Panc1 (cell line): Measurements from ENCODE around the gene CSF2RB.

Source experiments
- POLR2AphosphoS5 ChIP-seq: IDR thresholded peaks from 2 replicates; pipeline ENCODE4 v1.6.1; 2012; ENCODE audit warnings: mild to moderate bottlenecking, low read depth, low read length, moderate library complexity
- REST ChIP-seq, 2 experiments: IDR thresholded peaks; 2 replicates each; pipeline ENCODE4 v1.6.1; 2011 to 2012; ENCODE audit warnings: low read depth in 2 of 2, control low read depth in 1 of 2, low read length in 1 of 2, mild to moderate bottlenecking in 1 of 2, moderate library complexity in 1 of 2; ENCODE audit not compliant: insufficient read depth in 1 of 2
- SIN3A ChIP-seq: IDR thresholded peaks from 2 replicates; pipeline ENCODE4 v1.6.1; 2012; ENCODE audit warnings: low read depth, mild to moderate bottlenecking, low read length, moderate library complexity, borderline replicate concordance; ENCODE audit not compliant: insufficient read depth
- TF ChIP-seq, protein P1 (sequence below): fragments of 450-650 bp; IDR thresholded peaks from 2 replicates; pipeline ENCODE4 v1.5.1; 2017; ENCODE audit warnings: mild to moderate bottlenecking

- TF ChIP-seq POLR2AphosphoS5 (no peak), REST (IDR thresholded peaks at IDR 0.05; ENCODE audit: insufficient read depth in 1 of 2, low read depth in 2 of 2, low read length in 1 of 2) (no peak), SIN3A (no peak)
- TF ChIP-seq, protein P1, sequence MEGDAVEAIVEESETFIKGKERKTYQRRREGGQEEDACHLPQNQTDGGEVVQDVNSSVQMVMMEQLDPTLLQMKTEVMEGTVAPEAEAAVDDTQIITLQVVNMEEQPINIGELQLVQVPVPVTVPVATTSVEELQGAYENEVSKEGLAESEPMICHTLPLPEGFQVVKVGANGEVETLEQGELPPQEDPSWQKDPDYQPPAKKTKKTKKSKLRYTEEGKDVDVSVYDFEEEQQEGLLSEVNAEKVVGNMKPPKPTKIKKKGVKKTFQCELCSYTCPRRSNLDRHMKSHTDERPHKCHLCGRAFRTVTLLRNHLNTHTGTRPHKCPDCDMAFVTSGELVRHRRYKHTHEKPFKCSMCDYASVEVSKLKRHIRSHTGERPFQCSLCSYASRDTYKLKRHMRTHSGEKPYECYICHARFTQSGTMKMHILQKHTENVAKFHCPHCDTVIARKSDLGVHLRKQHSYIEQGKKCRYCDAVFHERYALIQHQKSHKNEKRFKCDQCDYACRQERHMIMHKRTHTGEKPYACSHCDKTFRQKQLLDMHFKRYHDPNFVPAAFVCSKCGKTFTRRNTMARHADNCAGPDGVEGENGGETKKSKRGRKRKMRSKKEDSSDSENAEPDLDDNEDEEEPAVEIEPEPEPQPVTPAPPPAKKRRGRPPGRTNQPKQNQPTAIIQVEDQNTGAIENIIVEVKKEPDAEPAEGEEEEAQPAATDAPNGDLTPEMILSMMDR: peak; percentile 83
Measured at GRCh38 chr22:36977947-36978660, 64.7 kb downstream of the CSF2RB start.
